NCI-H82 (cell line): ENCODE results near the gene CREB3L2.

Experiments used
- DNase-seq: peaks from one replicate; lab custom pipeline; 2025; lab: John Stamatoyannopoulos, UW

The CREB3L2 gene

GRCh38 chr7:137870684-137871083 lies 131.2 kb downstream of the CREB3L2 start:
- DNase-seq: no peak

GRCh38 chr7:137870078-137870477 lies 131.8 kb downstream of the CREB3L2 start:
- DNase-seq: no peak

GRCh38 chr7:137869260-137869659 lies 132.6 kb downstream of the CREB3L2 start:
- DNase-seq: no peak

- no peak for DNase-seq
Observed at GRCh38 chr7:137867289-137867688, 134.6 kb downstream of the CREB3L2 start.

- no peak for DNase-seq
Observed at GRCh38 chr7:137865764-137866163, 136.1 kb downstream of the CREB3L2 start.

GRCh38 chr7:137862964-137863363 lies 138.9 kb downstream of the CREB3L2 start:
- DNase-seq: no peak

- no peak for DNase-seq
Observed at GRCh38 chr7:137862358-137862757, 139.5 kb downstream of the CREB3L2 start.

- DNase-seq: no peak
Observed at GRCh38 chr7:137860542-137860941, 141.3 kb downstream of the CREB3L2 start.

- no peak for DNase-seq
Observed at GRCh38 chr7:137853053-137853452, 148.8 kb downstream of the CREB3L2 start.

GRCh38 chr7:137852108-137852507 lies 149.8 kb downstream of the CREB3L2 start:
- DNase-seq: no peak

- DNase-seq: peak; percentile 6
Observed at GRCh38 chr7:137850972-137851945, 150.6 kb downstream of the CREB3L2 start.

- no peak for DNase-seq
Observed at GRCh38 chr7:137850571-137850970, 151.3 kb downstream of the CREB3L2 start.

- no peak for DNase-seq
Observed at GRCh38 chr7:137848095-137848494, 153.8 kb downstream of the CREB3L2 start.

- no peak for DNase-seq
Observed at GRCh38 chr7:137847568-137848050, 154.3 kb downstream of the CREB3L2 start.

GRCh38 chr7:137846827-137847567 lies 154.9 kb downstream of the CREB3L2 start, which contains the start of gene DGKI:
Gene DGKI, minus strand, starts transcription at chr7:137846974.
- DNase-seq: peak; percentile 49

GRCh38 chr7:137846549-137846826 lies 155.4 kb downstream of the CREB3L2 start:
- no peak for DNase-seq

- DNase-seq: no peak
Observed at GRCh38 chr7:137844677-137845425, 157.0 kb downstream of the CREB3L2 start.

GRCh38 chr7:137839903-137840779 lies 161.7 kb downstream of the CREB3L2 start:
- no peak for DNase-seq

GRCh38 chr7:137838706-137839315 lies 163.1 kb downstream of the CREB3L2 start:
- peak; percentile 25 for DNase-seq

GRCh38 chr7:137836541-137836940 lies 165.3 kb downstream of the CREB3L2 start:
- no peak for DNase-seq

GRCh38 chr7:137836113-137836509 lies 165.8 kb downstream of the CREB3L2 start:
- DNase-seq: no peak
